ENCODE measurements around the gene ST7. TPM values are rescaled to one million over a fixed set of nuclear protein-coding genes. Genes with fewer than 3 reads are reported as not detected.
"Not testable (repeated sequence)": the region's sequence is repeated elsewhere in the genome, so short reads cannot be mapped to it uniquely, and the experiment has no call there.

ST7 gene
- polyA plus RNA-seq, 1 donor (not counting 4 experiments of a cell fraction or from before 2014, with no cell fraction given) = 16.9 TPM

- Histone ChIP-seq H3K27ac (ENCODE audit: control insufficient read depth, insufficient read depth, low read length) (no peak overlapping the region), H3K27me3 (ENCODE audit: control insufficient read depth, extremely low read depth, insufficient read depth, low read length) (no peaks in the 10 kb centered on the region), H3K4me3 (ENCODE audit: control insufficient read depth in 2 of 3, extremely low read depth in 1 of 3, insufficient read depth in 2 of 3, low read depth in 1 of 3, low read length in 3 of 3) (no peak overlapping the region), H3K4me1 (ENCODE audit: control insufficient read depth, extremely low read depth, insufficient read depth, low read length) (peaks cover 5% of the 10 kb centered on the region), H3K79me2 (ENCODE audit: control insufficient read depth, insufficient read depth, low read length) (peaks cover 23% of the 10 kb centered on the region), H3K4me2 (ENCODE audit: control insufficient read depth, extremely low read depth, insufficient read depth, low read depth, low read length) (no peak overlapping the region), H4K20me1 (ENCODE audit: control insufficient read depth, extremely low read depth, insufficient read depth, low read length) (no peaks in the 10 kb centered on the region), H2AFZ (ENCODE audit: control insufficient read depth, low read length) (no peak overlapping the region), H3K36me3 (ENCODE audit: control insufficient read depth in 2 of 2, extremely low read depth in 1 of 2, insufficient read depth in 2 of 2, low read length in 2 of 2) (no peaks in the 10 kb centered on the region), H3K9ac (ENCODE audit: control insufficient read depth, extremely low read depth, insufficient read depth, low read length) (no peak overlapping the region), H3K9me1 (ENCODE audit: control insufficient read depth, extremely low read depth, insufficient read depth, low read length) (no peaks in the 10 kb centered on the region), H3K9me3 (ENCODE audit: control insufficient read depth, low read depth, low read length) (no peaks in the 10 kb centered on the region)
- no peak for DNase-seq (ENCODE audit: low read depth, low spot score)
- dilution Hi-C loops (cut with MboI; ENCODE audit: extremely low pct_ligation_motif_present, low sequenced_read_pairs) = no loop called here
- no peak for FAIRE-seq
- TF ChIP-seq CTCF (optimal IDR thresholded peaks at IDR 0.05 in 1 of 3, IDR thresholded peaks at IDR 0.05 in 1 of 3, conservative IDR thresholded peaks at IDR 0.05 in 1 of 3; ENCODE audit: extremely low read depth in 1 of 3, insufficient read depth in 2 of 3, low read length in 3 of 3) = no peak
- no peak for TF ChIP-seq EZH2 (IDR thresholded peaks at IDR 0.05; ENCODE audit: low read length)
These were observed 17.1 kb downstream of the ST7 start for GRCh38 chr7:116970238-116970910.

- H3K9me1 ChIP-seq (ENCODE audit: control insufficient read depth, extremely low read depth, insufficient read depth, low read length); H3K4me2 ChIP-seq (ENCODE audit: control insufficient read depth, extremely low read depth, insufficient read depth, low read depth, low read length); H3K36me3 ChIP-seq (ENCODE audit: control insufficient read depth in 2 of 2, extremely low read depth in 1 of 2, insufficient read depth in 2 of 2, low read length in 2 of 2); H3K9ac ChIP-seq (ENCODE audit: control insufficient read depth, extremely low read depth, insufficient read depth, low read length); H3K4me3 ChIP-seq (ENCODE audit: control insufficient read depth in 2 of 3, extremely low read depth in 1 of 3, insufficient read depth in 2 of 3, low read depth in 1 of 3, low read length in 3 of 3); H3K9me3 ChIP-seq (ENCODE audit: control insufficient read depth, low read depth, low read length); H4K20me1 ChIP-seq (ENCODE audit: control insufficient read depth, extremely low read depth, insufficient read depth, low read length); dilution Hi-C loops (cut with MboI; ENCODE audit: extremely low pct_ligation_motif_present, low sequenced_read_pairs); FAIRE-seq; H3K27ac ChIP-seq (ENCODE audit: control insufficient read depth, insufficient read depth, low read length); H3K4me1 ChIP-seq (ENCODE audit: control insufficient read depth, extremely low read depth, insufficient read depth, low read length); DNase-seq (ENCODE audit: low read depth, low spot score); H2AFZ ChIP-seq (ENCODE audit: control insufficient read depth, low read length); H3K27me3 ChIP-seq (ENCODE audit: control insufficient read depth, extremely low read depth, insufficient read depth, low read length): not testable (repeated sequence)
- peaks cover 21% of the 10 kb centered on the region for H3K79me2 ChIP-seq (ENCODE audit: control insufficient read depth, insufficient read depth, low read length)
These were observed 17.9 kb downstream of the ST7 start for GRCh38 chr7:116971153-116971552.

GRCh38 chr7:116971869-116972268 is 18.6 kb downstream of the ST7 start:
- no peak overlapping the region for H2AFZ ChIP-seq (ENCODE audit: control insufficient read depth, low read length)
- no peak overlapping the region for H3K27ac ChIP-seq (ENCODE audit: control insufficient read depth, insufficient read depth, low read length)
- DNase-seq (ENCODE audit: low read depth, low spot score) (no peak), FAIRE-seq (no peak)
- no peaks in the 10 kb centered on the region for H4K20me1 ChIP-seq (ENCODE audit: control insufficient read depth, extremely low read depth, insufficient read depth, low read length)
- no peak overlapping the region for H3K4me2 ChIP-seq (ENCODE audit: control insufficient read depth, extremely low read depth, insufficient read depth, low read depth, low read length)
- H3K9ac ChIP-seq (ENCODE audit: control insufficient read depth, extremely low read depth, insufficient read depth, low read length) = no peak overlapping the region
- no peaks in the 10 kb centered on the region for H3K27me3 ChIP-seq (ENCODE audit: control insufficient read depth, extremely low read depth, insufficient read depth, low read length)
- peaks cover 19% of the 10 kb centered on the region for H3K79me2 ChIP-seq (ENCODE audit: control insufficient read depth, insufficient read depth, low read length)
- dilution Hi-C loops (cut with MboI; ENCODE audit: extremely low pct_ligation_motif_present, low sequenced_read_pairs) = no loop called here
- H3K4me1 ChIP-seq (ENCODE audit: control insufficient read depth, extremely low read depth, insufficient read depth, low read length) = peaks cover 5% of the 10 kb centered on the region
- no peaks in the 10 kb centered on the region for H3K36me3 ChIP-seq (ENCODE audit: control insufficient read depth in 2 of 2, extremely low read depth in 1 of 2, insufficient read depth in 2 of 2, low read length in 2 of 2)
- no peaks in the 10 kb centered on the region for H3K9me1 ChIP-seq (ENCODE audit: control insufficient read depth, extremely low read depth, insufficient read depth, low read length)
- no peak overlapping the region for H3K4me3 ChIP-seq (ENCODE audit: control insufficient read depth in 2 of 3, extremely low read depth in 1 of 3, insufficient read depth in 2 of 3, low read depth in 1 of 3, low read length in 3 of 3)
- no peaks in the 10 kb centered on the region for H3K9me3 ChIP-seq (ENCODE audit: control insufficient read depth, low read depth, low read length)
- no peak for TF ChIP-seq EZH2 (IDR thresholded peaks at IDR 0.05; ENCODE audit: low read length)
- no peak for TF ChIP-seq CTCF (optimal IDR thresholded peaks at IDR 0.05 in 1 of 3, IDR thresholded peaks at IDR 0.05 in 1 of 3, conservative IDR thresholded peaks at IDR 0.05 in 1 of 3; ENCODE audit: extremely low read depth in 1 of 3, insufficient read depth in 2 of 3, low read length in 3 of 3)

GRCh38 chr7:116975024-116975423 is 21.7 kb downstream of the ST7 start:
- H3K4me3 ChIP-seq (ENCODE audit: control insufficient read depth in 2 of 3, extremely low read depth in 1 of 3, insufficient read depth in 2 of 3, low read depth in 1 of 3, low read length in 3 of 3); H2AFZ ChIP-seq (ENCODE audit: control insufficient read depth, low read length); H3K9me1 ChIP-seq (ENCODE audit: control insufficient read depth, extremely low read depth, insufficient read depth, low read length); FAIRE-seq; H3K27ac ChIP-seq (ENCODE audit: control insufficient read depth, insufficient read depth, low read length); H3K9me3 ChIP-seq (ENCODE audit: control insufficient read depth, low read depth, low read length); H3K27me3 ChIP-seq (ENCODE audit: control insufficient read depth, extremely low read depth, insufficient read depth, low read length); DNase-seq (ENCODE audit: low read depth, low spot score); H3K4me2 ChIP-seq (ENCODE audit: control insufficient read depth, extremely low read depth, insufficient read depth, low read depth, low read length); dilution Hi-C loops (cut with MboI; ENCODE audit: extremely low pct_ligation_motif_present, low sequenced_read_pairs); H4K20me1 ChIP-seq (ENCODE audit: control insufficient read depth, extremely low read depth, insufficient read depth, low read length); H3K36me3 ChIP-seq (ENCODE audit: control insufficient read depth in 2 of 2, extremely low read depth in 1 of 2, insufficient read depth in 2 of 2, low read length in 2 of 2); H3K79me2 ChIP-seq (ENCODE audit: control insufficient read depth, insufficient read depth, low read length); H3K9ac ChIP-seq (ENCODE audit: control insufficient read depth, extremely low read depth, insufficient read depth, low read length): not testable (repeated sequence)
- peaks cover 18% of the 10 kb centered on the region for H3K4me1 ChIP-seq (ENCODE audit: control insufficient read depth, extremely low read depth, insufficient read depth, low read length)
